ENCODE results near the gene GRXCR2.

- TF ChIP-seq CTCF (IDR thresholded peaks at IDR 0.05; ENCODE audit: insufficient read depth, low read depth, low read length) = no peak
- TF ChIP-seq EZH2 (IDR thresholded peaks at IDR 0.05; ENCODE audit: insufficient read depth, low read length) = no peak
These were observed 59.9 kb downstream of the GRXCR2 start for GRCh38 chr5:145812877-145813276.

All from astrocyte (in vitro differentiated cells and primary cell).